GM12875 (cell line): ENCODE results near the gene CYCS.
"Not testable (repeated sequence)": the region's sequence is repeated elsewhere in the genome, so short reads cannot be mapped to it uniquely, and the experiment has no call there.

Experiments used
- H3K4me3 ChIP-seq: one replicate; pipeline ENCODE4 v1.5.1; 2011; ENCODE audit warnings: low read depth, low read length, control low read depth
- TF ChIP-seq, protein P1 (sequence below): IDR thresholded peaks from 2 replicates; pipeline ENCODE4 v1.5.1; 2011; ENCODE audit warnings: low read depth, mild to moderate bottlenecking, control low read depth, inconsistent platforms, low read length, moderate library complexity, borderline replicate concordance; ENCODE audit not compliant: insufficient read depth

Gene CYCS

DNA sequence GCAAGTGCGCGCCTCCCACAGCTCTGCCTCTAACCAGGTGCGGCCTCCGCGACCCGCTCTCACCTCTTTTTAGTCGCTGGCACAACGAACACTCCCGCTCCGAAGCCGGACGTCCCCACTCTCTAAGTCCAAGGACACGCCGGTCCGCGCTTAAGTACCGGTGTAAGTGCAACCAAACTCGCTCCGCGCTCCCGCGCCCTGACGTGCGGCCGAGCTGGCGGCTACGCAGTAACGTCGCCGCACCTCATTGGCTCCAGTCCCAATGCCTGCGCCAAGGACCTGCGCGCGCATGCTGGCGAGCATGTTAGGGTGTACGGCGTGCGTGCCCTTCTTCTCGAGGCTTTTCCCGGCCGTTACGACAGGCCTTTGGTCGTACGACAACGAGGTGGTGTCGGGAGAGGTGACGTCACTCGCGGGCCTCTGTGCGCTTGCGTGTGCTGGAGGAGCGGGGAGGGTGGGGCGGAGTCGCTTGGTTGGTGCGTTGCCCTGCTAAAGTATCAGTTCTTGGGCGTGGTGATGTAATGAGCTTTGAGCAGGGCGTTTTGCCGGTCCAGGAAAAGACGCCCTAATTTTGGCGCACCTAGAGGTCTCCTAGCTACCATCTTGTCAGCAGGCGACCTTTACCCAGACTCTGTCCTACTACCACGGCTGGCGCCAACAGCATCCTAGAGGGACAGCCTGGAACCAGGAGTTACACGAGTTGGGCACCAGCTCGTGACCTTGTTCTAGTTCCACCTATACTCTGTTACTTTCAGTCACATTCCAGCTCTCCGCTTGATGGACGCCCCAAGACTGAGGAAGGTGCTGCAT lies at the start of gene CYCS:
CYCS (minus strand) TSS at position 124 of the 810 bp plus-strand sequence. CDS start 1,141 bp downstream, outside the sequence.
- H3K4me3 ChIP-seq: peak within 1 kb of the TSS; percentile 83
- TF ChIP-seq, protein P1, sequence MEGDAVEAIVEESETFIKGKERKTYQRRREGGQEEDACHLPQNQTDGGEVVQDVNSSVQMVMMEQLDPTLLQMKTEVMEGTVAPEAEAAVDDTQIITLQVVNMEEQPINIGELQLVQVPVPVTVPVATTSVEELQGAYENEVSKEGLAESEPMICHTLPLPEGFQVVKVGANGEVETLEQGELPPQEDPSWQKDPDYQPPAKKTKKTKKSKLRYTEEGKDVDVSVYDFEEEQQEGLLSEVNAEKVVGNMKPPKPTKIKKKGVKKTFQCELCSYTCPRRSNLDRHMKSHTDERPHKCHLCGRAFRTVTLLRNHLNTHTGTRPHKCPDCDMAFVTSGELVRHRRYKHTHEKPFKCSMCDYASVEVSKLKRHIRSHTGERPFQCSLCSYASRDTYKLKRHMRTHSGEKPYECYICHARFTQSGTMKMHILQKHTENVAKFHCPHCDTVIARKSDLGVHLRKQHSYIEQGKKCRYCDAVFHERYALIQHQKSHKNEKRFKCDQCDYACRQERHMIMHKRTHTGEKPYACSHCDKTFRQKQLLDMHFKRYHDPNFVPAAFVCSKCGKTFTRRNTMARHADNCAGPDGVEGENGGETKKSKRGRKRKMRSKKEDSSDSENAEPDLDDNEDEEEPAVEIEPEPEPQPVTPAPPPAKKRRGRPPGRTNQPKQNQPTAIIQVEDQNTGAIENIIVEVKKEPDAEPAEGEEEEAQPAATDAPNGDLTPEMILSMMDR: no peak

DNA sequence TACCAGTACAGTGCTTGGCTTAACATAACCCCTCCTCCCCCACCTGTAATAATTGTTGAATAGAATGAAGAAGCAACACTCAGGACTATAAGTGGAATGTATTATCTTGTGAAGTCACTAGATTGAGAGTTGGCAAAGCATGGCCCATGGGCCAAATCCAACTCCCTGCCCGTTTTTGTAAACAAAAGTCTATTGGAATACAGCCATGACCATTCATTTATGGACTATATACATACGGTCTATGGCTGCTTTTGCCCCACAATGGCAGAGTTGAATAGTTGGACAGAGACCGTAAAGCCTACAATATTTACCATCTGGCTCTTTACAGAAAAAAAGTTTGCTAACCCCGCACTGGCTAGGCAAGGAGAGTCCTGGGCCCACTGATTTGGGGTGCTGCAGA lies 48.1 kb upstream of the CYCS start:
- no peak overlapping the region for H3K4me3 ChIP-seq
- TF ChIP-seq, protein P1: no peak

DNA sequence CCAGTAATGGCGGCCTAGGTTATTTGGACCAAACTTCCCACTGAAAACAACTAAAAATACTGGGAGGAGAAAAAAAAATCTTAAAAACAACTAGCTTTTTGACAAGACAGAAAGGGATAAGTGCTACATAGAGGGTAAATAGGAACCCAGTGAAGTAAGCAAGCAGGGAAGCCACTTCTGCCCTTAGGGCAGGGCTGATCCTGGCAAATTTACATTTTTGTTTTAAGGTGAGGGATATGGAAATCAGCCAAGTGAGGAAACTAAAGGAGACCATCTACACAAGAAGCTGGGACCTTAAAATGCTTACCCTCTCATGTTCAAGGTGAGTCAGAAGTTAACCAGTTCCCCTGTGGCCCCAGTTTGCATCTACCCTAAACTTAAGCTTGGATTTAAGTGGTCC lies 46.5 kb upstream of the CYCS start:
- H3K4me3 ChIP-seq: no peak overlapping the region
- TF ChIP-seq, protein P1: no peak

DNA sequence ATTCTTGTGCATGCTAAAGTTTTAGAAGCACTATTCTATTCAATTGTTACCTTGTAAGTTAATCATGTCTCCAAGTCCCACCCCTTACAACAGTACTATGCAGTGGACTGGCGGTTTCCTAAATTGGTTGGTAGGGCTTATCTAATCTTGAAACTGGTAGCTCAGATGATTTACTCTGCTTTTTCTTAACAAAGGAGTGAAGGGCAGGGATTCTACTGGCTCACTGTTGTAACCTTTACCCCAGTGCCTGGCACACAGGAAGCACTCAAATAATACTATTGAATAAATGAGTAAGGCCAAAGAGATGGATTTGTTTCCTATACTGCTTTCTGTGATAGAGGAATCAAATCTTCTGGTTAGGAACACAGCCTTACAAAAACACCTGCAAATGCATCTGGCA lies 46.0 kb upstream of the CYCS start:
- TF ChIP-seq, protein P1: no peak
- no peak overlapping the region for H3K4me3 ChIP-seq

DNA sequence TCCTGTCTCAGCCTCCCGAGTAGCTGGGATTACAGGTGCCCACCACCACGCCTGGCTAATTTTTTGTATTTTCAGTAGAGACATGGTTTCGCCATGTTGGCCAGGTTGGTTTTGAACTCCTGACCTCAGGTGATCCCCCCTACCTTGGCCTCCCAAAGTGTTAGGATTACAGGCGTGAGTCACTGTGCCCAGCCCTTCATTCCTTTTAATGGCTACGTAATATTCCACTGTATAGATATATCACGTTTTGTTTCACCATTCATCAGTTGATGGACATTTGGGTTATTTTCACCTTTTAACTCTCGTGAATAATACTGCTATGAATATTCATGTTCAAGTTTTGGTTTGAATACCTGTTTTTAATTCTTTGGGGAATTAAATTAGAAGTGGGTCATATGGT lies 44.6 kb upstream of the CYCS start:
- TF ChIP-seq, protein P1: no peak
- no peak overlapping the region for H3K4me3 ChIP-seq

DNA sequence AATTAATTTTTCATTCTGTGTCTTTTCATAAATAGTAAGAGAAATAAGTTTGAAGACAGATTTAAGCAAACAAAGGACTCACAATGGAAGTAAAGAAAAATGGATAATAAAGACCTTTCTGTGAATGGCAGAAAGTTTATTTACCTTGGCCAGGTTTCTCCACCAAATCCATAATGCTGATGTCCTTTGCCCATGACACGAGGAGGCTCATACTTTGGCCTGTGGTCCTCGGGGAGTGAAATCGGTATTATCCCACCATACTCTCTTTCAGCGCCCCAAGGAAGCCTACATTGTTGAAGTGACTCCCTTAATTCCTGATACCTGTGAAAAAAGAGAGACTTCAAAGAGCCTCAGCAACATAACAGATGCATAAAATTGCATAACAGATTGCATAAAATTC lies 43.1 kb upstream of the CYCS start:
- no peak overlapping the region for H3K4me3 ChIP-seq
- TF ChIP-seq, protein P1: no peak

DNA sequence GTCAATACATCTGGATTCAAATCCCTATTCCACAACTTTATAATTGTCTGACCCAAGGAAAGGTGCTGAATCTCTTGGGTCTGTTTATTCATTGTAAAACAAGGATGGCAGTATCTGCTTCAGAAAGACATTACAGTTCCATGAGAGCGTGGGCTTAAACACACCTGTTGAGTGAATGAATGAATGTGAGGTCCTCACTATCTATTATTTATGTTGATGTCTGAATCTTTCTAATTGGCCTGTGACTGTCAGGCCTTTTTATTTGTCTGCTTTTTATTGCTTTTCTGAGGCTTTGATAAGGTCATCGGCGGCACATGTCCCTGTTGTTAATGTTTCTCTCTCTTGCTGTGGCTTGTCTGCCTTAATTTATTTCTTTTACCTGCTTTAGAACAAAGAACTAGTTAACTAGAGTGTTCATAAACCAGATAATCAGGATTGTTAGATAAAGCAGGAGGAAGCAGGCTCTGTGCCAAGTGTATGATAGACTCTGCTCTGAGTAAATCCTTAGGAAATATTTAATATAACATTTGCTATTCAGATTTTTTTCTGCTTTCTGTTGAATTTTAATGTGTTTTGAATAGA lies 42.3 kb upstream of the CYCS start:
- no peak overlapping the region for H3K4me3 ChIP-seq
- TF ChIP-seq, protein P1: no peak

DNA sequence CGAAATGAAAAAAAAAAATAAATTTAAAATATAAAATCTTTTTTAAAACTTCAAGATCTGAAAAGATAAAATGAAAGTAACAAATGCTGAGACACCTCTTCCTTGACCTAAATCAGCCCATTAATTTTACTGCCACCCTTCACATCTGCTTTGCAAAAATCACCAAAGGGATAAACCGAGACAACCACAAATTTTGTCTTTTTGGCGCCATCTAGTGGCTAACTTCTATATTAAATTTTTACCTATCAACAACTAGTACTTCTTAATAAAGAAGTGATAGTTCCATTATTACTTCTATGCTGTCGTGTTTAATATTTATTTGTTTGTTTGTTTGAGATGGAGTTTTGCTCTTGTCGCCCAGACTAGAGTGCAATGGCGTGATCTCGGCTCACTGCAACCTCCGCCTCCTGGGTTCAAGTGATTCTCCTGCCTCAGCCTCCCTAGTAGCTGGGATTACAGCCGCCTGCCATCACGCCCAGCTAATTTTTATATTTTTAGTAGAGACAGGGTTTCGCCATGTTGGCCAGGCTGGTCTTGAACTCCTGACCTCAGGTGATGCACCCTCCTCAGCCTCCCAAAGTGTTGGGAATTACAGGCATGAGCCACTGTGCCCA lies 35.0 kb upstream of the CYCS start:
- not testable (repeated sequence) for H3K4me3 ChIP-seq
